ENCODE results near the gene AZU1.

GRCh38 chr19:823565-824121 lies 4.0 kb upstream of the AZU1 start:
- no peak for TF ChIP-seq CTCF (IDR thresholded peaks at IDR 0.05)
- TF ChIP-seq POLR2A (IDR thresholded peaks at IDR 0.05) = no peak
